K562 (cell line): Measurements from ENCODE around the gene TMEM271. TPM values are rescaled to one million over a fixed set of nuclear protein-coding genes. Genes with fewer than 3 reads are reported as not detected.
A peak's percentile ranks its signal among the peaks of the same experiment; 100 is the strongest.

Experiments
- ATAC-seq: fragments of 200-7000 bp; cut with Tn5 transposase; 3 replicates; pipeline ENCODE4 v1.9.1; 2020; ENCODE audit warnings: moderate library complexity
- BruUV-seq: library from RNA; stranded (reverse); fragments of 400-500 nt; replicated peaks from 2 replicates; lab custom pipeline; 2021; lab: Mats Ljungman, UMichigan
- CTCF ChIA-PET: fragments of 300-600 bp; formaldehyde crosslinking; extraction: SDS; loops from one replicate; lab custom pipeline; 2021; ENCODE audit warnings: low intra/inter-chr PET ratio; lab: Yijun Ruan, JAX
- POLR2A ChIA-PET: fragments of 300-600, 350-650 bp; sonication (Branson Sonifier 250); formaldehyde crosslinking; extraction: SDS; loops from one replicate; lab custom pipeline; 2021; ENCODE audit warnings: antibody characterized with exemption, inconsistent platforms; lab: Yijun Ruan, JAX
- DNase-seq, 4 experiments: peaks; one replicate each; pipeline versions ENCODE4 v3.0.0 to v3.0.0-alpha.2; 2011 to 2018; ENCODE audit warnings: low spot score in 3 of 4, mixed read lengths in 3 of 4; ENCODE audit errors: extremely low read depth in 1 of 4
- FAIRE-seq: peaks from 2 replicates; lab custom pipeline; 2011; peaks lifted over from hg19 to GRCh38; lab: Jason Lieb, UNC
- H2AFZ ChIP-seq: 2 replicates; pipeline ENCODE4 v1.6.0; 2011; ENCODE audit warnings: low read depth, low read length, control low read depth, inconsistent platforms
- H3K27ac ChIP-seq: fragments of 200-600 bp; 3 replicates; pipeline ENCODE4 v1.8.0; 2011; ENCODE audit warnings: low read depth, mild to moderate bottlenecking, control low read depth, inconsistent platforms, low read length, moderate library complexity, mixed read lengths; ENCODE audit errors: extremely low read depth
- H3K27me3 ChIP-seq, 2 experiments: fragments of 300-600 bp in 1 of 2; 2 replicates in 1 of 2; 3 replicates in 1 of 2; pipeline versions ENCODE4 v1.6.0 to v1.8.0; 2011; ENCODE audit warnings: inconsistent platforms in 2 of 2, low read length in 2 of 2, mild to moderate bottlenecking in 1 of 2, mixed read lengths in 1 of 2, moderate library complexity in 1 of 2; ENCODE audit not compliant: control insufficient read depth in 2 of 2, insufficient read depth in 2 of 2
- H3K36me3 ChIP-seq: fragments of 300-600 bp; 3 replicates; pipeline ENCODE4 v1.8.0; 2011; ENCODE audit warnings: mild to moderate bottlenecking, low read length, inconsistent platforms; ENCODE audit not compliant: control insufficient read depth, insufficient read depth
- H3K4me1 ChIP-seq, 2 experiments: fragments of 200-600 bp in 1 of 2; replicated peaks in 1 of 2; 2 replicates in 1 of 2; 3 replicates in 1 of 2; pipeline versions ENCODE4 v1.5.1 to v1.8.0; 2011; ENCODE audit warnings: inconsistent platforms in 2 of 2, low read length in 2 of 2, mild to moderate bottlenecking in 1 of 2, mixed read lengths in 1 of 2, moderate library complexity in 1 of 2; ENCODE audit not compliant: control insufficient read depth in 2 of 2, insufficient read depth in 2 of 2
- H3K4me2 ChIP-seq: 2 replicates; pipeline ENCODE4 v1.6.1; 2011; ENCODE audit warnings: low read length, control low read depth, inconsistent platforms, mixed read lengths; ENCODE audit not compliant: insufficient read depth
- H3K4me3 ChIP-seq: fragments of 200-600 bp; sonication (generic), shearing (Covaris generic); 2 replicates; pipeline ENCODE4 v1.5.1; 2016; ENCODE audit warnings: control low read depth, inconsistent platforms
- H3K79me2 ChIP-seq: fragments of 200-600 bp; 3 replicates; pipeline ENCODE4 v1.8.0; 2011; ENCODE audit warnings: low read length, inconsistent platforms; ENCODE audit not compliant: control insufficient read depth, insufficient read depth
- H3K9ac ChIP-seq, 2 experiments: 2 replicates each; pipeline versions ENCODE4 v1.6.0 to v1.6.1; 2011; ENCODE audit warnings: low read depth in 2 of 2, low read length in 2 of 2, control low read depth in 1 of 2, inconsistent platforms in 1 of 2, mild to moderate bottlenecking in 1 of 2, mixed read lengths in 1 of 2; ENCODE audit not compliant: insufficient read depth in 1 of 2
- H3K9me1 ChIP-seq: one replicate; pipeline ENCODE4 v1.6.0; 2011; ENCODE audit warnings: inconsistent platforms, mild to moderate bottlenecking, low read length, moderate library complexity; ENCODE audit not compliant: control insufficient read depth, insufficient read depth
- H3K9me3 ChIP-seq: replicated peaks from 2 replicates; pipeline ENCODE4 v1.5.1; 2011; ENCODE audit warnings: low read depth, low read length, inconsistent platforms; ENCODE audit not compliant: control insufficient read depth, insufficient read depth
- H4K20me1 ChIP-seq: replicated peaks from 2 replicates; pipeline ENCODE4 v1.6.1; 2011; ENCODE audit warnings: low read length, inconsistent platforms, mixed read lengths; ENCODE audit not compliant: control insufficient read depth, insufficient read depth
- CTBP1 ChIP-seq: fragments of 450-650 bp; IDR thresholded peaks from 2 replicates; pipeline ENCODE4 v1.6.1; 2016; ENCODE audit warnings: borderline replicate concordance
- RAD21 ChIP-seq, 2 experiments: fragments of 250-450 bp in 1 of 2; fragments of 450-650 bp in 1 of 2; sonication (Bioruptor Pico) in 1 of 2; formaldehyde crosslinking in 1 of 2; IDR thresholded peaks in 1 of 2; conservative IDR thresholded peaks in 1 of 2; 2 replicates each; pipeline versions ENCODE4 v1.4.0 to v1.8.0; 2020 to 2022; ENCODE audit warnings: mild to moderate bottlenecking in 2 of 2, moderate library complexity in 1 of 2
- STAG1 ChIP-seq: sonication (generic); formaldehyde crosslinking; IDR thresholded peaks from 2 replicates; pipeline ENCODE4 v1.5.0; 2020; ENCODE audit warnings: missing genetic modification reagents, borderline replicate concordance
- WGBS: fragments of 100-300 bp; shearing (Covaris generic); methylation state at CpG from one replicate; pipeline ENCODE4 v1.1.6; 2016; ENCODE audit warnings: low coverage, mixed read lengths; ENCODE audit not compliant: insufficient coverage; ENCODE audit errors: missing lambda C conversion rate; 5-methylcytosine and 5-hydroxymethylcytosine counted together
- in situ Hi-C: fragments of 300-500 bp; cut with MboI; formaldehyde crosslinking; loops from 4 replicates; pipeline ENCODE4 v1.15.0; 2018; ENCODE audit warnings: inconsistent platforms, mixed read lengths
- intact Hi-C: fragments of 100-400 bp; cut with micrococcal nuclease; formaldehyde crosslinking; loops from 2 replicates; pipeline ENCODE4 v1.14.2; 2022
- polyA plus RNA-seq, 8 experiments: library from polyadenylated mRNA; depleted of rRNA in 4 of 8; stranded (reverse) in 5 of 8; unstranded in 3 of 8; fragments of >200 nt; fragmentation: Nextera tagmentation in 2 of 8; fragmentation: Illumina TruSeq in 1 of 8; extraction: Ambion mirVana in 2 of 8; extraction: Trizol in 1 of 8; gene quantifications; 2 replicates each; pipeline versions ENCODE4 v1.2.1 to v1.2.3, GENCODE V29; 2011 to 2014; ENCODE audit warnings: inconsistent platforms in 1 of 8, missing spikeins in 1 of 8
- total RNA-seq, 7 experiments: library from RNA; depleted of rRNA in 6 of 7; stranded (reverse); fragments of >200 nt in 6 of 7; fragmentation: Illumina TruSeq in 2 of 7; extraction: Trizol in 2 of 7; gene quantifications; 2 replicates each; pipeline versions ENCODE4 v1.2.1 to v1.2.3, GENCODE V29; 2011 to 2021; ENCODE audit warnings: low replicate concordance in 1 of 7
- TF ChIP-seq, protein P1 (sequence below), 3 experiments: IDR thresholded peaks in 2 of 3; conservative IDR thresholded peaks in 1 of 3; 2 replicates each; pipeline ENCODE4 v1.5.1; 2011 to 2012; ENCODE audit warnings: low read length in 3 of 3, mild to moderate bottlenecking in 3 of 3, control low read depth in 2 of 3, improper control_type of control experiment in 1 of 3, inconsistent platforms in 1 of 3, low read depth in 1 of 3, mixed read lengths in 1 of 3, moderate library complexity in 1 of 3; ENCODE audit not compliant: insufficient read depth in 2 of 3
- TF ChIP-seq, protein P2 (sequence below), 2 experiments: fragments of 450-650 bp; formaldehyde crosslinking in 1 of 2; IDR thresholded peaks; 2 replicates each; pipeline versions ENCODE4 v1.4.0 to v1.6.1; 2014 to 2020; ENCODE audit warnings: mild to moderate bottlenecking in 2 of 2, borderline replicate concordance in 1 of 2, low read depth in 1 of 2
- TF ChIP-seq, protein P3 (sequence below): fragments of 450-650 bp; IDR thresholded peaks from 2 replicates; pipeline ENCODE4 v1.6.1; 2017; ENCODE audit warnings: antibody characterized with exemption
- TF ChIP-seq, protein P4 (sequence below): fragments of 450-650 bp; IDR thresholded peaks from 2 replicates; pipeline ENCODE4 v1.6.1; 2016

Gene TMEM271
- total and polyA plus RNA-seq, 9 of the 15 experiments (the other 6 are each of a cell fraction or from before 2014, with no cell fraction given): not detected

DNA sequence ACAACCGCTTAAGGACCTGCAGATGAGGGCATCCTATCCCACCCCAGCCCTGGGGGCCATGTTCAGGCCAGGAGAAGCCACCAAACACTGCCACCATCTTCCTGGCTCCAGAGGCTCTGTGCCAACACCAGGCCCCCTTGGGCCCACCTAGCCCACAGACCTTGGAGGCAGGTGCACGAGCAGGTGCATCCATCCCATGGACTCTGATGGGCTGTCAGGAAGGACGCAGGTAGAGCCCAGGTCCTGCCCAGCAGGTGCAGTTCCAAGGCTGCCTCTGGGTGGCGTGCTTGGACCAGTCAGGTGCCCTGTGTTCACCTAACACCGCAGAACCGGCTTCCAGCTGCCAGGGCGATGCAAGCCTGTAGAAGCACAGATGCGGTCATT lies 26.5 kb upstream of the TMEM271 start:
- FAIRE-seq: peak; percentile 44
- TF ChIP-seq RAD21 (CRISPR knock-in tag; conservative IDR thresholded peaks at IDR 0.05 in 1 of 2, IDR thresholded peaks at IDR 0.05 in 1 of 2) (peak in 1 of 2 experiments; percentile 66; a peak in 2 of 4 replicates), STAG1 (CRISPR knock-in tag) (peak; percentile 55; the same call in 1 of the 2 replicates), CTBP1 (peak; percentile 41; the same call in 1 of the 2 replicates)
- TF ChIP-seq, protein P1, sequence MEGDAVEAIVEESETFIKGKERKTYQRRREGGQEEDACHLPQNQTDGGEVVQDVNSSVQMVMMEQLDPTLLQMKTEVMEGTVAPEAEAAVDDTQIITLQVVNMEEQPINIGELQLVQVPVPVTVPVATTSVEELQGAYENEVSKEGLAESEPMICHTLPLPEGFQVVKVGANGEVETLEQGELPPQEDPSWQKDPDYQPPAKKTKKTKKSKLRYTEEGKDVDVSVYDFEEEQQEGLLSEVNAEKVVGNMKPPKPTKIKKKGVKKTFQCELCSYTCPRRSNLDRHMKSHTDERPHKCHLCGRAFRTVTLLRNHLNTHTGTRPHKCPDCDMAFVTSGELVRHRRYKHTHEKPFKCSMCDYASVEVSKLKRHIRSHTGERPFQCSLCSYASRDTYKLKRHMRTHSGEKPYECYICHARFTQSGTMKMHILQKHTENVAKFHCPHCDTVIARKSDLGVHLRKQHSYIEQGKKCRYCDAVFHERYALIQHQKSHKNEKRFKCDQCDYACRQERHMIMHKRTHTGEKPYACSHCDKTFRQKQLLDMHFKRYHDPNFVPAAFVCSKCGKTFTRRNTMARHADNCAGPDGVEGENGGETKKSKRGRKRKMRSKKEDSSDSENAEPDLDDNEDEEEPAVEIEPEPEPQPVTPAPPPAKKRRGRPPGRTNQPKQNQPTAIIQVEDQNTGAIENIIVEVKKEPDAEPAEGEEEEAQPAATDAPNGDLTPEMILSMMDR (IDR thresholded peaks at IDR 0.05 in 2 of 3, conservative IDR thresholded peaks at IDR 0.05 in 1 of 3; ENCODE audit: insufficient read depth in 2 of 3, low read depth in 1 of 3, low read length in 3 of 3): peak; percentile 71 to 84 (median 81)
- TF ChIP-seq, protein P2, sequence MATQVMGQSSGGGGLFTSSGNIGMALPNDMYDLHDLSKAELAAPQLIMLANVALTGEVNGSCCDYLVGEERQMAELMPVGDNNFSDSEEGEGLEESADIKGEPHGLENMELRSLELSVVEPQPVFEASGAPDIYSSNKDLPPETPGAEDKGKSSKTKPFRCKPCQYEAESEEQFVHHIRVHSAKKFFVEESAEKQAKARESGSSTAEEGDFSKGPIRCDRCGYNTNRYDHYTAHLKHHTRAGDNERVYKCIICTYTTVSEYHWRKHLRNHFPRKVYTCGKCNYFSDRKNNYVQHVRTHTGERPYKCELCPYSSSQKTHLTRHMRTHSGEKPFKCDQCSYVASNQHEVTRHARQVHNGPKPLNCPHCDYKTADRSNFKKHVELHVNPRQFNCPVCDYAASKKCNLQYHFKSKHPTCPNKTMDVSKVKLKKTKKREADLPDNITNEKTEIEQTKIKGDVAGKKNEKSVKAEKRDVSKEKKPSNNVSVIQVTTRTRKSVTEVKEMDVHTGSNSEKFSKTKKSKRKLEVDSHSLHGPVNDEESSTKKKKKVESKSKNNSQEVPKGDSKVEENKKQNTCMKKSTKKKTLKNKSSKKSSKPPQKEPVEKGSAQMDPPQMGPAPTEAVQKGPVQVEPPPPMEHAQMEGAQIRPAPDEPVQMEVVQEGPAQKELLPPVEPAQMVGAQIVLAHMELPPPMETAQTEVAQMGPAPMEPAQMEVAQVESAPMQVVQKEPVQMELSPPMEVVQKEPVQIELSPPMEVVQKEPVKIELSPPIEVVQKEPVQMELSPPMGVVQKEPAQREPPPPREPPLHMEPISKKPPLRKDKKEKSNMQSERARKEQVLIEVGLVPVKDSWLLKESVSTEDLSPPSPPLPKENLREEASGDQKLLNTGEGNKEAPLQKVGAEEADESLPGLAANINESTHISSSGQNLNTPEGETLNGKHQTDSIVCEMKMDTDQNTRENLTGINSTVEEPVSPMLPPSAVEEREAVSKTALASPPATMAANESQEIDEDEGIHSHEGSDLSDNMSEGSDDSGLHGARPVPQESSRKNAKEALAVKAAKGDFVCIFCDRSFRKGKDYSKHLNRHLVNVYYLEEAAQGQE (IDR thresholded peaks at IDR 0.05; ENCODE audit: borderline replicate concordance): peak; percentile 40; the same call in 1 of the 2 replicates
- TF ChIP-seq, protein P2 (CRISPR knock-in tag; IDR thresholded peaks at IDR 0.05; ENCODE audit: low read depth): no peak
- TF ChIP-seq, protein P3, sequence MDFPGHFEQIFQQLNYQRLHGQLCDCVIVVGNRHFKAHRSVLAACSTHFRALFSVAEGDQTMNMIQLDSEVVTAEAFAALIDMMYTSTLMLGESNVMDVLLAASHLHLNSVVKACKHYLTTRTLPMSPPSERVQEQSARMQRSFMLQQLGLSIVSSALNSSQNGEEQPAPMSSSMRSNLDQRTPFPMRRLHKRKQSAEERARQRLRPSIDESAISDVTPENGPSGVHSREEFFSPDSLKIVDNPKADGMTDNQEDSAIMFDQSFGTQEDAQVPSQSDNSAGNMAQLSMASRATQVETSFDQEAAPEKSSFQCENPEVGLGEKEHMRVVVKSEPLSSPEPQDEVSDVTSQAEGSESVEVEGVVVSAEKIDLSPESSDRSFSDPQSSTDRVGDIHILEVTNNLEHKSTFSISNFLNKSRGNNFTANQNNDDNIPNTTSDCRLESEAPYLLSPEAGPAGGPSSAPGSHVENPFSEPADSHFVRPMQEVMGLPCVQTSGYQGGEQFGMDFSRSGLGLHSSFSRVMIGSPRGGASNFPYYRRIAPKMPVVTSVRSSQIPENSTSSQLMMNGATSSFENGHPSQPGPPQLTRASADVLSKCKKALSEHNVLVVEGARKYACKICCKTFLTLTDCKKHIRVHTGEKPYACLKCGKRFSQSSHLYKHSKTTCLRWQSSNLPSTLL: no peak
- TF ChIP-seq, protein P4, sequence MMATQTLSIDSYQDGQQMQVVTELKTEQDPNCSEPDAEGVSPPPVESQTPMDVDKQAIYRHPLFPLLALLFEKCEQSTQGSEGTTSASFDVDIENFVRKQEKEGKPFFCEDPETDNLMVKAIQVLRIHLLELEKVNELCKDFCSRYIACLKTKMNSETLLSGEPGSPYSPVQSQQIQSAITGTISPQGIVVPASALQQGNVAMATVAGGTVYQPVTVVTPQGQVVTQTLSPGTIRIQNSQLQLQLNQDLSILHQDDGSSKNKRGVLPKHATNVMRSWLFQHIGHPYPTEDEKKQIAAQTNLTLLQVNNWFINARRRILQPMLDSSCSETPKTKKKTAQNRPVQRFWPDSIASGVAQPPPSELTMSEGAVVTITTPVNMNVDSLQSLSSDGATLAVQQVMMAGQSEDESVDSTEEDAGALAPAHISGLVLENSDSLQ: 0 out of 2 replicates have a peak, but pooled peaks have one; percentile 7

More for the DNA sequence above, 26.5 kb upstream of the TMEM271 start:
- ChIA-PET CTCF (no interaction called here), POLR2A (interaction anchor here (0.5 to 0.6 kb wide), 3 partner anchors 15 to 396 kb away, joined by 3 read pairs; no protein-coding TSS in a partner anchor)
- H3K9me3 ChIP-seq: no peaks in the 10 kb centered on the region
- H3K9me1 ChIP-seq: no peaks in the 10 kb centered on the region
- in situ Hi-C loops: no loop called here
- H2AFZ ChIP-seq: no peak overlapping the region
- peaks cover 4 to 45% of the 10 kb centered on the region in 2 experiments; a peak in 2 of 5 replicates for H3K27me3 ChIP-seq
- intact Hi-C loops: loop anchor here (1.0 kb wide), 1 partner anchor 72 kb away; the partner anchor contains the start of genes ATP5ME and MYL5
- ATAC-seq: peak; percentile 99
- peak; percentile 61 to 73 (median 67) for DNase-seq
- H3K9ac ChIP-seq: no peak overlapping the region; a peak in 1 of 4 replicates
- BruUV-seq: no TSS peak
- H3K4me3 ChIP-seq: no peak overlapping the region
- no peaks in the 10 kb centered on the region for H3K36me3 ChIP-seq
- no peak overlapping the region for H3K4me2 ChIP-seq
- H3K79me2 ChIP-seq: no peaks in the 10 kb centered on the region
- WGBS: 2% methylated on average over 8 of the region's 8 CpGs
- peaks cover 0 to 8% of the 10 kb centered on the region in 2 experiments; a peak in 2 of 5 replicates for H3K4me1 ChIP-seq
- H3K27ac ChIP-seq: no peak overlapping the region
- no peaks in the 10 kb centered on the region for H4K20me1 ChIP-seq
